Measurements from ENCODE around the gene PLA2G4D. TPM values are rescaled to one million over a fixed set of nuclear protein-coding genes. Genes with fewer than 3 reads are reported as not detected.
A peak's percentile ranks its signal among the peaks of the same experiment; 100 is the strongest.

The PLA2G4D gene
- total RNA-seq, 1 experiment from 2014 or later, result 0.34 TPM

- no TSS peak for BruUV-seq (replicated peaks)
- Histone ChIP-seq H3K27me3 (ENCODE audit: insufficient read depth, low read length) (no peaks in the 10 kb centered on the region; the same call in 1 of the 2 replicates), H3K9ac (ENCODE audit: low read length) (no peak overlapping the region), H3K4me2 (ENCODE audit: low read length) (no peak overlapping the region), H3K4me1 (ENCODE audit: control insufficient read depth in 1 of 2, insufficient read depth in 2 of 2, low read length in 2 of 2) (no peaks in the 10 kb centered on the region), H3K9me2 (ENCODE audit: insufficient read depth) (no peaks in the 10 kb centered on the region), H2AFZ (ENCODE audit: low read depth, low read length, poor library complexity, severe bottlenecking) (no peak overlapping the region), H4K20me1 (ENCODE audit: insufficient read depth) (no peaks in the 10 kb centered on the region), H3K27ac (ENCODE audit: low read depth, low read length) (no peak overlapping the region), H3K4me3 (replicated peaks in 1 of 2; ENCODE audit: low read depth in 1 of 2, low read length in 2 of 2) (no peak overlapping the region), H3K9me3 (ENCODE audit: control insufficient read depth in 1 of 2, insufficient read depth in 1 of 2, low read depth in 1 of 2, low read length in 2 of 2) (no peaks in the 10 kb centered on the region), H3K36me3 (ENCODE audit: control insufficient read depth in 1 of 2, insufficient read depth in 2 of 2, low read length in 2 of 2) (no peaks in the 10 kb centered on the region), H3K79me2 (ENCODE audit: insufficient read depth, low read length) (no peaks in the 10 kb centered on the region)
- ChIA-PET POLR2A (no interaction called here), CTCF (no interaction called here), RAD21 (ENCODE audit: low non-redundant PET in 1 of 2, low total read pairs in 2 of 2, uncharacterized antibody in 2 of 2, unreplicated experiment in 2 of 2) (no interaction called here)
- TF ChIP-seq TCF7L2 (IDR thresholded peaks at IDR 0.05; ENCODE audit: borderline replicate concordance, extremely low read depth, insufficient read depth, insufficient read length) (no peak), REST (IDR thresholded peaks at IDR 0.05; ENCODE audit: low read depth) (no peak), ATF3 (IDR thresholded peaks at IDR 0.05) (no peak), RAD21 (IDR thresholded peaks at IDR 0.05; ENCODE audit: low read depth) (no peak), CBX3 (IDR thresholded peaks at IDR 0.05; ENCODE audit: low read depth) (no peak), CEBPB (IDR thresholded peaks at IDR 0.05; ENCODE audit: low read depth) (no peak), JUND (IDR thresholded peaks at IDR 0.05) (no peak), EGR1 (IDR thresholded peaks at IDR 0.05; ENCODE audit: low read depth) (no peak)
- DNase-seq (ENCODE audit: low read depth, low spot score) (no peak), ATAC-seq (peak; percentile 61)
- intact Hi-C loops (cut with micrococcal nuclease), result no loop called here
Observed at GRCh38 chr15:42036966-42037365, 57.4 kb downstream of the PLA2G4D start.
